ENCODE data around the gene CGNL1. TPM values are rescaled to one million over a fixed set of nuclear protein-coding genes. Genes with fewer than 3 reads are reported as not detected.

Gene CGNL1
- total and polyA plus RNA-seq, 10 of the 15 experiments (the other 5 are each of a cell fraction or from before 2014, with no cell fraction given) = under 0.01 to 0.27 (median 0.04) TPM; not detected in 3

DNA sequence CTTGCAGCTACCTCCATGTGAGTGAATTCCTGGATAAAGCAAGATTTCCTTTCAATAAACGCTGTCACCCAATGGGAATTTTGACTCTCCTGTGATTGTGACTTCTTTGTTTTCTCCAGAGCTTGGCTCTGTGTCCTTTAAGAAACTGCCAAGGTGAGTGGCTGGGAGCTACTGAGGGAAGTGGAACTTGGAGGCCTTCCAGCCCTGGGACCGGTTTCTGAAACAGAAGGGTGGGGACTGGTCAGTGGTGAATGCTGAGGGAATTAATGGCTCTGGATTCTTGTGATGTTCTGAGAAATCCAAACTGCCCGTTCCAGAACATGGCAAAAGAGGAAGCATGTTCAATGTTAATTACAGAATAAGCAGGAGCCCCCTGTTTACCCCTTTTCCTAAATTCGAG lies 174.3 kb downstream of the CGNL1 start (continued):
- no peak for TF ChIP-seq E4F1 (IDR thresholded peaks at IDR 0.05; ENCODE audit: borderline replicate concordance, partially characterized antibody)
- no peak for TF ChIP-seq SMC3 (IDR thresholded peaks at IDR 0.05; ENCODE audit: borderline replicate concordance, low read length)
- no peak for TF ChIP-seq NKRF (conservative IDR thresholded peaks at IDR 0.05)
- no peak for TF ChIP-seq EZH2 (IDR thresholded peaks at IDR 0.05; ENCODE audit: borderline replicate concordance, control insufficient read depth, low read depth, low read length)

DNA sequence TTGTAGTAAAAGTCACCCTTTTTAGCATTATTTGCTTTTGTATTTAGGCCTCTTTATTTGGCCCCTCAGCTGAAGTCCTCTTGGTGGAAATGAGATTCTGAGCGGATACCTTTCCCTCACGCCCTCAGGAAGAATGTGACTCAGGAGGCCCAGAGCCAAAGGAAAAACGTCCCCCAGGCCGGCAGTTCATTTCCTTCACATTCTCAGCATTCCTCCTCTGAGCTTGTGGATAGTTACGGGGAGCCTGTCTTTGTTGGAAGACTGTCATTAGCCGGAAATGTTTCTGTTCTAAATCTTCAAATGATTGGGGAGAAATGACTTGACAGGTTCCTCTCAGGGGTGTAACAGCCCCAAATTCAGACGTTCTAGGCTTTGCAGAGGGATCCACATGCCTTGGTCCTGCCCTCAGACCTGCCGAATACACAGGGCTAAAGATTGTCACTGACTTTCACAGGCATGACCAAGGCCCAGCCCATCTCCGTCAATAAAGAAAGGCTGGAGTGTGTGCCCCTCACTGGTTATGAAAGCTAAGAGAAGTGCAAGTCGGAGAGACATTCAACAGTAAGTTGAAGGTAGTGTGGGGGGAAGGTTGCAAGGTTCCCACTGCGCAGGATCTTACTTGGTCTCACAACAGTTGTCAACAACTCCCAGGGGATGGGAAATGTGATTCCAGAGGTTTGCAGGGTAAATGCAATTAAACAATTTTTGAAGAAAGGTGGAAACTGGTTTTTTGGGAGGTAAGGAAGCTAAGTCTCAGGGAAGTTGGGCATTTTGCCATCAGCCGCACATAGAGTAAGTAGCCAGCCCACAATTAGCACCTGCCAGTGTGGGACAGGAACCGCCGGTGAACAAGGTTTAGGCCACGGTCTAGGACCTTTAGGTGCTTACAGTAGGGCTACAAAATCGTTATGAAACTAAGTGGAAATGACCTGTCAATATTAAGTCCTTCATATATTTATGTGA lies 175.7 kb downstream of the CGNL1 start:
- no TSS peak for BruUV-seq (replicated peaks)
- TF ChIP-seq NRF1 (conservative IDR thresholded peaks at IDR 0.05; ENCODE audit: low read depth, low read length) (no peak), ZBTB11 (CRISPR knock-in tag; IDR thresholded peaks at IDR 0.05) (no peak), WRNIP1 (IDR thresholded peaks at IDR 0.05; ENCODE audit: borderline replicate concordance, low read depth, low read length) (no peak)
- TF ChIP-seq, protein P1, sequence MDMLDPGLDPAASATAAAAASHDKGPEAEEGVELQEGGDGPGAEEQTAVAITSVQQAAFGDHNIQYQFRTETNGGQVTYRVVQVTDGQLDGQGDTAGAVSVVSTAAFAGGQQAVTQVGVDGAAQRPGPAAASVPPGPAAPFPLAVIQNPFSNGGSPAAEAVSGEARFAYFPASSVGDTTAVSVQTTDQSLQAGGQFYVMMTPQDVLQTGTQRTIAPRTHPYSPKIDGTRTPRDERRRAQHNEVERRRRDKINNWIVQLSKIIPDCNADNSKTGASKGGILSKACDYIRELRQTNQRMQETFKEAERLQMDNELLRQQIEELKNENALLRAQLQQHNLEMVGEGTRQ (IDR thresholded peaks at IDR 0.05; ENCODE audit: borderline replicate concordance, low read depth, low read length) = no peak
- TF ChIP-seq, protein P2, sequence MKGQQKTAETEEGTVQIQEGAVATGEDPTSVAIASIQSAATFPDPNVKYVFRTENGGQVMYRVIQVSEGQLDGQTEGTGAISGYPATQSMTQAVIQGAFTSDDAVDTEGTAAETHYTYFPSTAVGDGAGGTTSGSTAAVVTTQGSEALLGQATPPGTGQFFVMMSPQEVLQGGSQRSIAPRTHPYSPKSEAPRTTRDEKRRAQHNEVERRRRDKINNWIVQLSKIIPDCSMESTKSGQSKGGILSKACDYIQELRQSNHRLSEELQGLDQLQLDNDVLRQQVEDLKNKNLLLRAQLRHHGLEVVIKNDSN (IDR thresholded peaks at IDR 0.05; ENCODE audit: borderline replicate concordance, extremely low read length, insufficient read depth, low read depth, low read length) = no peak

More for the DNA sequence above, 175.7 kb downstream of the CGNL1 start:
- Histone ChIP-seq H3K79me2 (ENCODE audit: control insufficient read depth, insufficient read depth, low read length) (no peaks in the 10 kb centered on the region), H3K4me3 (no peak overlapping the region), H3K9ac (ENCODE audit: control insufficient read depth, insufficient read depth, low read length) (no peak overlapping the region), H4K20me1 (ENCODE audit: control insufficient read depth, insufficient read depth) (no peaks in the 10 kb centered on the region), H2AFZ (ENCODE audit: control insufficient read depth, low read depth, low read length) (no peak overlapping the region), H3K4me2 (ENCODE audit: control insufficient read depth, insufficient read depth) (no peak overlapping the region), H3K36me3 (ENCODE audit: control insufficient read depth in 2 of 2, insufficient read depth in 2 of 2, low read length in 1 of 2) (no peaks in the 10 kb centered on the region), H3K27me3 (replicated peaks in 1 of 2; ENCODE audit: control insufficient read depth in 2 of 2, insufficient read depth in 2 of 2, low read length in 1 of 2) (peaks cover 0 to 2% of the 10 kb centered on the region in 2 experiments; a peak in 2 of 4 replicates), H3K4me1 (ENCODE audit: control insufficient read depth, insufficient read depth, low read length) (no peaks in the 10 kb centered on the region), H3K9me3 (replicated peaks; ENCODE audit: control insufficient read depth, insufficient read depth, low read length) (no peaks in the 10 kb centered on the region), H3K27ac (ENCODE audit: control insufficient read depth, insufficient read depth) (no peak overlapping the region)
- ChIA-PET SMC1A (ENCODE audit: uncharacterized antibody, unreplicated experiment) (no interaction called here), CTCF (interaction anchor here (1.2 kb wide), 1 partner anchor 10 kb away, joined by 3 read pairs; no protein-coding TSS in a partner anchor), RAD21 (ENCODE audit: unreplicated experiment) (no interaction called here), POLR2A (no interaction called here)
- in situ Hi-C loops (cut with MboI) (no loop called here), intact Hi-C loops (cut with micrococcal nuclease; ENCODE audit: unreplicated experiment) (no loop called here)
- 47% methylated on average over 16 of the region's 16 CpGs for WGBS (ENCODE audit: insufficient coverage, insufficient replicate concordance, low lambda C conversion rate, missing lambda C conversion rate)
- ATAC-seq (no peak), FAIRE-seq (no peak), DNase-seq (ENCODE audit: low read depth, low spot score) (no peak)

All from GM12878 (cell line).